VCaP (cell line): ENCODE data around the gene CD55.

Experiments
- H3K27ac ChIP-seq: fragments of 450-650 bp; 2 replicates; pipeline ENCODE4 v1.5.1; 2017
- CTCF ChIP-seq: fragments of 450-650 bp; conservative IDR thresholded peaks from 2 replicates; pipeline ENCODE4 v1.5.1; 2017; ENCODE audit warnings: mild to moderate bottlenecking, moderate library complexity

The CD55 gene

DNA sequence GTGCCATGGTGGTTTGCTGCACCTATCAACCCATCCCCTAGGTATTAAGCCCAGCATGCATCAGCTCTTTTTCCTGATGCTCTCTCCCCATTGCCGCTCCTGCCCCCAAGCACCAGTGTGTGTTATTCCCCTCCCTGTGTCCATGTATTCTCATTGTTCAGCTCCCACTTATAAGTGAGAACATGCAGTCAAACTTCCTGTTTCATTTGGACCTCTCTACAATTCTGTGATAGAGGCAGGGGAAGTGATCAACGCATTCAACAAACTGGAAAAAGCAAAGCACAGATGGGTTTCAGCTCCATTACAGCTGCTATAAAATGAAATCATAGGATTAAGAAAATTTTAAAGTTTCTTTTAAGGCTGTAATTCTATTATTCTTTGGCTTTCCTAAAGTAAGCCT lies 23.3 kb upstream of the CD55 start:
- peak overlapping the region; percentile 52 for H3K27ac ChIP-seq
- TF ChIP-seq CTCF = no peak

GRCh38 chr1:207298636-207299398 lies 22.7 kb upstream of the CD55 start:
- no peak for TF ChIP-seq CTCF
- peak overlapping the region; percentile 52 for H3K27ac ChIP-seq

GRCh38 chr1:207300970-207301369 lies 20.5 kb upstream of the CD55 start:
- no peak for TF ChIP-seq CTCF
- H3K27ac ChIP-seq = no peak overlapping the region

GRCh38 chr1:207302618-207303393 lies 18.7 kb upstream of the CD55 start:
- TF ChIP-seq CTCF = no peak
- no peak overlapping the region for H3K27ac ChIP-seq

DNA sequence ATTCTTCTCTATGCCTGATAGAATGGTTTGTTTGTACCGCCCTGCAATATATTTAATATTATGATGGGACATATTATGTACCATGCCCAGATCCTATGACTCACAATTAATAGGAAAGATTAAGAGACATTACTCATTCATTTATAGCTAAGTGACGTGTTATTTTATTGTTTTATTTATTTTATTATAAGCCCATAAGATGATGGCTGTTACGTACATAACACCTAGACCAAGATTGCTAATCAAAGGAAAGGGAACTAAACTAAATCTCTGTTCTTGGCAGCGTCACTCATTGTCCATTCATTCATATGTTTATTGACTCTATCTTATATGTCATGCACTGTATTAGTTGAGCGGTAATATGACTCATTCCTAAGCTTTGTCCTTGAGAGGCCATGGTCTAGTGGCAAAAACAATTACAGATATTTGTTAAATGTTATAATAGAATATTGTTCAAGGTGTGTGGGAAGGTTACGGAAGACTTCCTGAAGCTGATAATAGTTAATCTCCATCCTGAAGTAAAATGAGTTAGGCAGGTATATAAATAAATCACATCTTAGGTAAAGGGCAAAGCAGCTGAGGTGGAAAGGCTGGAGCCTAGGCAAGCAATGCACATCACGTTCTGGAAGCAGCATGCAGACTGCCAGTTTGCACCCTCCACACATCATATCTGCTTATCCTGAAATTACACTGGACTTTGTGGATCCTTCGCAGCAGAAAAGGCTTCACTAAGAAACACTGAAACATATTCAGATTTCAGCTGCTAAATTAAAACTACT lies 16.6 kb upstream of the CD55 start:
- no peak for TF ChIP-seq CTCF
- no peak overlapping the region for H3K27ac ChIP-seq

- no peak for TF ChIP-seq CTCF
- H3K27ac ChIP-seq = no peak overlapping the region
These were observed 16.0 kb upstream of the CD55 start for GRCh38 chr1:207305489-207305873.

DNA sequence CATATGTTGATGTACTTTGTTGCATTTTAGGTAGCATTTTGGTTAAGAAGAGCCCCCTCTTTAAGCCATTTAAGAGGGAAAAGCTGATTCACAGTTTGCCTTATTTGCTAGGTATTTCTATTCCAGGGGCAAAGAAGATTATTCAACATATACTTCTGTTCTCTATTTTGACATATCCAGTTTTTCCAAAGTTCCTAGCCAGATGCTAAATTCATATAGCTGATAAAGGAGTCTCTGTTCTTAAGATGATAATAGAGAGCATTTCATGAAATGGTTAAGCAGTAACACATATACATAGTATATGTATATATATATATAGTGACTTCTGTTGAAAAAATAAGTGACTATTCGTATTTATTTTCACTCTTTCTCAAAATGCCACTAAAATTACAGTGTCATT lies 15.5 kb upstream of the CD55 start:
- no peak for TF ChIP-seq CTCF
- H3K27ac ChIP-seq = no peak overlapping the region
